SK-N-SH (cell line): Measurements from ENCODE around the gene HYAL1. TPM values are rescaled to one million over a fixed set of nuclear protein-coding genes. Genes with fewer than 3 reads are reported as not detected.

ENCODE experiments used
- CTCF ChIA-PET: fragments of 300-600, 350-600 bp; formaldehyde crosslinking; extraction: SDS; loops from one replicate; lab custom pipeline; 2021; lab: Yijun Ruan, JAX
- POLR2A ChIA-PET: fragments of 350-600 bp; sonication (Branson Sonifier 250); formaldehyde crosslinking; extraction: SDS; loops from one replicate; lab custom pipeline; 2020; ENCODE audit warnings: antibody characterized with exemption, inconsistent platforms; lab: Yijun Ruan, JAX
- DNase-seq: peaks from one replicate; pipeline ENCODE4 v3.0.0; 2012
- H2AFZ ChIP-seq: fragments of 200-600 bp; sonication (generic); 2 replicates; pipeline ENCODE4 v1.8.1; 2016; ENCODE audit warnings: antibody characterized with exemption, mild to moderate bottlenecking, low read depth
- H3F3A ChIP-seq: fragments of 200-600 bp; sonication (generic); replicated peaks from 2 replicates; pipeline ENCODE3; 2016; ENCODE audit warnings: antibody characterized with exemption, mild to moderate bottlenecking; ENCODE audit not compliant: insufficient read depth
- H3K27ac ChIP-seq, 2 experiments: fragments of 200-500 bp in 1 of 2; fragments of 200-600 bp in 1 of 2; sonication (Bioruptor generic) in 1 of 2; sonication (generic), shearing (Covaris generic) in 1 of 2; 2 replicates each; pipeline versions ENCODE4 v1.5.1 to v1.6.1; 2014 to 2016; ENCODE audit warnings: low read depth in 2 of 2, inconsistent platforms in 1 of 2, low read length in 1 of 2, mild to moderate bottlenecking in 1 of 2, mixed read lengths in 1 of 2
- H3K27me3 ChIP-seq: fragments of 200-600 bp; sonication (generic), shearing (Covaris generic); 2 replicates; pipeline ENCODE4 v1.6.1; 2016; ENCODE audit warnings: mixed run types; ENCODE audit not compliant: insufficient read depth
- H3K36me3 ChIP-seq, 2 experiments: fragments of 200-500 bp in 1 of 2; fragments of 200-600 bp in 1 of 2; sonication (Bioruptor generic) in 1 of 2; sonication (generic) in 1 of 2; replicated peaks in 1 of 2; 2 replicates each; pipeline versions ENCODE3 to v1.5.1; 2014 to 2016; ENCODE audit warnings: low read length in 1 of 2, mild to moderate bottlenecking in 1 of 2; ENCODE audit not compliant: insufficient read depth in 2 of 2, control insufficient read depth in 1 of 2
- H3K4me1 ChIP-seq, 2 experiments: fragments of 200-500 bp in 1 of 2; fragments of 200-600 bp in 1 of 2; sonication (Bioruptor generic) in 1 of 2; sonication (generic), shearing (Covaris generic) in 1 of 2; 2 replicates each; pipeline versions ENCODE4 v1.5.1 to v1.6.1; 2014 to 2016; ENCODE audit warnings: low read depth in 1 of 2, low read length in 1 of 2, mixed run types in 1 of 2; ENCODE audit not compliant: insufficient read depth in 2 of 2, control insufficient read depth in 1 of 2
- H3K4me2 ChIP-seq: fragments of 200-600 bp; sonication (generic), shearing (Covaris generic); 2 replicates; pipeline ENCODE4 v1.6.1; 2017; ENCODE audit warnings: mixed run types
- H3K4me3 ChIP-seq, 2 experiments: fragments of 200-500 bp in 1 of 2; fragments of 200-600 bp in 1 of 2; sonication (Bioruptor generic) in 1 of 2; sonication (generic), shearing (Covaris generic) in 1 of 2; 2 replicates each; pipeline versions ENCODE4 v1.5.1 to v1.8.1; 2014 to 2016; ENCODE audit warnings: low read depth in 2 of 2, inconsistent platforms in 1 of 2, low read length in 1 of 2, mild to moderate bottlenecking in 1 of 2, mixed read lengths in 1 of 2, moderate library complexity in 1 of 2
- H3K79me2 ChIP-seq: fragments of 200-600 bp; sonication (generic); 2 replicates; pipeline ENCODE4 v1.8.1; 2017; ENCODE audit warnings: mild to moderate bottlenecking; ENCODE audit not compliant: insufficient read depth
- H3K9ac ChIP-seq: fragments of 200-600 bp; sonication (generic); 2 replicates; pipeline ENCODE4 v1.6.1; 2017; ENCODE audit warnings: mixed run types
- H3K9me2 ChIP-seq: fragments of 200-600 bp; sonication (generic); 2 replicates; pipeline ENCODE4 v1.6.1; 2017; ENCODE audit warnings: mixed run types
- H3K9me3 ChIP-seq: fragments of 200-600 bp; sonication (generic); 2 replicates; pipeline ENCODE4 v1.6.1; 2017; ENCODE audit warnings: mixed run types, mild to moderate bottlenecking, moderate library complexity
- H4K20me1 ChIP-seq: fragments of 200-600 bp; sonication (generic); 2 replicates; pipeline ENCODE4 v1.6.1; 2017; ENCODE audit warnings: mild to moderate bottlenecking, mixed run types; ENCODE audit not compliant: insufficient read depth
- CHD2 ChIP-seq: fragments of 150-350 bp; IDR thresholded peaks from 2 replicates; pipeline ENCODE4 v1.6.1; 2018; ENCODE audit warnings: low read length; ENCODE audit not compliant: partially characterized antibody
- ELF1 ChIP-seq: IDR thresholded peaks from 2 replicates; pipeline ENCODE4 v1.4.0; 2012
- EP300 ChIP-seq, 2 experiments: IDR thresholded peaks; 2 replicates each; pipeline versions ENCODE4 v1.4.0 to v1.6.1; 2012; ENCODE audit warnings: borderline replicate concordance in 1 of 2, low read depth in 1 of 2, low read length in 1 of 2
- FOSL2 ChIP-seq: IDR thresholded peaks from 2 replicates; pipeline ENCODE4 v1.4.0; 2012; ENCODE audit warnings: low read depth, mild to moderate bottlenecking, moderate library complexity, borderline replicate concordance
- FOXJ3 ChIP-seq: sonication (generic); formaldehyde crosslinking; IDR thresholded peaks from 2 replicates; pipeline ENCODE4 v1.5.1; 2020; ENCODE audit warnings: mild to moderate bottlenecking, missing genetic modification reagents
- MEF2A ChIP-seq: IDR thresholded peaks from 2 replicates; pipeline ENCODE4 v1.4.0; 2012; ENCODE audit warnings: low read depth, borderline replicate concordance
- RCOR1 ChIP-seq: fragments of 150-350 bp; IDR thresholded peaks from 2 replicates; pipeline ENCODE4 v1.6.1; 2017; ENCODE audit warnings: antibody characterized with exemption, low read length
- RXRA ChIP-seq: IDR thresholded peaks from 2 replicates; pipeline ENCODE4 v1.4.0; 2012; ENCODE audit warnings: low read depth, mild to moderate bottlenecking, borderline replicate concordance
- SMC3 ChIP-seq: IDR thresholded peaks from 2 replicates; pipeline ENCODE4 v1.6.1; 2012; ENCODE audit warnings: low read depth, low read length, improper control_type of control experiment
- TEAD4 ChIP-seq: IDR thresholded peaks from 2 replicates; pipeline ENCODE4 v1.4.0; 2012; ENCODE audit warnings: mild to moderate bottlenecking, borderline replicate concordance; ENCODE audit not compliant: insufficient read depth
- YY1 ChIP-seq: IDR thresholded peaks from 2 replicates; pipeline ENCODE4 v1.4.0; 2012; ENCODE audit warnings: low read depth, mild to moderate bottlenecking
- WGBS: methylation state at CpG from one replicate; pipeline ENCODE4 v1.1.6; 2017; ENCODE audit warnings: low lambda C conversion rate; 5-methylcytosine and 5-hydroxymethylcytosine counted together
- polyA plus RNA-seq, 3 experiments: library from polyadenylated mRNA; depleted of rRNA; stranded (reverse); fragments of >200 nt; gene quantifications; 2 replicates each; pipeline ENCODE4 v1.2.3, GENCODE V29; 2012
- TF ChIP-seq, protein P1 (sequence below): IDR thresholded peaks from 2 replicates; pipeline ENCODE4 v1.4.0; 2012; ENCODE audit warnings: low read depth
- TF ChIP-seq, protein P2 (sequence below): fragments of 150-350 bp; IDR thresholded peaks from 2 replicates; pipeline ENCODE4 v1.6.1; 2017; ENCODE audit warnings: antibody characterized with exemption, low read length, low read depth, borderline replicate concordance
- TF ChIP-seq, protein P3 (sequence below): fragments of 150-350 bp; IDR thresholded peaks from 2 replicates; pipeline ENCODE4 v1.6.1; 2016; ENCODE audit warnings: mild to moderate bottlenecking, low read depth, low read length

Gene HYAL1
- polyA plus RNA-seq, 1 of the 3 experiments (the other 2 are of a cell fraction) = 0.30 TPM

DNA sequence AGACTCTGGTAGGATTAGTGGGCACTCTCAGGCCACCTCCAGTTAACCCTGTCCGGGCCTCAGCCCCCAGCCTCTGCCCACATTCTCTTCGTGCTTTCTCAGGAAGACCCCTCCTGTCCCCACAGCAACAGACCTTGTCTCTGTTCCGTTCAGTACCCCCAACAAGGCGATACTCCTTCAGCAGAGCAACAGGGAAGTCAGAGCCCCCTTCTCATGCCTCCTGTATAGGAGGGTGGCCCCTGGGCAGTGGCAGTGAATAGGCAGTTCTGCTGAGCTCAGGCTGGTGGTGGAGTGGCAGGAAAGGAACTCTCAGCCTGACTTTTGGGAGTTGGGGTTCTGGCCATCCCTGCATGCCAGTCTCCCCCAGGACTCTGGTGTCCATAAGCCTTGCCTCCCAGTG lies 33.9 kb downstream of the HYAL1 start:
- Histone ChIP-seq H4K20me1 (no peaks in the 10 kb centered on the region), H3K4me2 (no peak overlapping the region), H3K4me3 (no peak overlapping the region), H3K27me3 (0 out of 2 replicates have a peak, but pooled peaks cover 4% of the 10 kb centered on the region), H2AFZ (no peak overlapping the region), H3K9ac (no peak overlapping the region), H3K27ac (no peak overlapping the region), H3K9me3 (no peaks in the 10 kb centered on the region), H3K4me1 (peaks cover 20 to 30% of the 10 kb centered on the region in 2 experiments; a peak in 3 of 4 replicates), H3K79me2 (no peaks in the 10 kb centered on the region), H3F3A (peaks cover 23% of the 10 kb centered on the region), H3K9me2 (no peaks in the 10 kb centered on the region), H3K36me3 (no peaks in the 10 kb centered on the region)
- no peak for TF ChIP-seq FOXJ3 (CRISPR knock-in tag)
- TF ChIP-seq SMC3 = no peak
- no peak for TF ChIP-seq FOSL2
- TF ChIP-seq, protein P1, sequence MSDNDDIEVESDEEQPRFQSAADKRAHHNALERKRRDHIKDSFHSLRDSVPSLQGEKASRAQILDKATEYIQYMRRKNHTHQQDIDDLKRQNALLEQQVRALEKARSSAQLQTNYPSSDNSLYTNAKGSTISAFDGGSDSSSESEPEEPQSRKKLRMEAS = no peak
- no peak for TF ChIP-seq ELF1
- TF ChIP-seq TEAD4 = no peak
- TF ChIP-seq, protein P2, sequence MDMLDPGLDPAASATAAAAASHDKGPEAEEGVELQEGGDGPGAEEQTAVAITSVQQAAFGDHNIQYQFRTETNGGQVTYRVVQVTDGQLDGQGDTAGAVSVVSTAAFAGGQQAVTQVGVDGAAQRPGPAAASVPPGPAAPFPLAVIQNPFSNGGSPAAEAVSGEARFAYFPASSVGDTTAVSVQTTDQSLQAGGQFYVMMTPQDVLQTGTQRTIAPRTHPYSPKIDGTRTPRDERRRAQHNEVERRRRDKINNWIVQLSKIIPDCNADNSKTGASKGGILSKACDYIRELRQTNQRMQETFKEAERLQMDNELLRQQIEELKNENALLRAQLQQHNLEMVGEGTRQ = no peak
- TF ChIP-seq RCOR1 = no peak
- TF ChIP-seq EP300 (IDR thresholded peaks at IDR 0.05; ENCODE audit: borderline replicate concordance in 1 of 2, low read depth in 1 of 2, low read length in 1 of 2) = no peak
- CTCF ChIA-PET = interaction anchor here (0.8 to 12.2 kb wide), 5 partner anchors 10 to 78 kb away, joined by 4 to 206 read pairs (median 49); partner anchors contain the start of gene GNAT1
- POLR2A ChIA-PET = no interaction called here
- 82% methylated on average over 4 of the region's 4 CpGs for WGBS
- DNase-seq = no peak

DNA sequence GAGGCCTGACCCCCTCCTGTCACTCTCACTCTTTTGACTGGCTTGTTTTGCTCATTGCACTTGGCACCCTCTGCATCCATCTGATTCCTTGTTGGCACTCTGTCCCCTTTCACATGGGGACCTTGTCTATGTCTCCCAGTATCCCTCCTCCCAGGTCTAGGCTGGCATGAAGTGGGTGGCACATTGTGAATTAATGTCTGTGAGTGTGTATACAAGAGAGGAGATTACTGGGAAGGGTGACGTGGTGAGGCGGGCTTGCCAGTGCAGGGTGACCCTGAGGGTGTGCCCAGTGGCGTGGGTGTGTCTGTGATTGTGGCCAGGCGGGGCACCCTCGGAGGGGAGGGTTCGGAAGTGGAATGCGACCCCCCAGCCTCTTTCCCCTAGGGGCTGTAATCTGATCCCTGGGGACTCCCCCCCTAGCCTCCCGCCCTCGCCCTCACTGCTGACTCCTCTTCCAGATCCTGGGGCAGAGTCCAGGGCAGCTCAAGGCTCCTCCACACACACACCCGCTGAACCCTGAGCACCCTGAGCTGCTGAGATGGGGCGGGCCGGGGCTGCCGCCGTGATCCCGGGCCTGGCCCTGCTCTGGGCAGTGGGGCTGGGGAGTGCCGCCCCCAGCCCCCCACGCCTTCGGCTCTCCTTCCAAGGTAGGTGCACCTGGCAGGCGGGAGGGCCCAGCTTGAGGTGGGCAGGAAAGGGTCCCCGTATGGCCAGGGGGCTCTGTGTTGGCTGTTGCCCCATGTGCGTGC lies 34.5 kb downstream of the HYAL1 start, which contains the start of gene SEMA3B:
SEMA3B (plus strand) TSS at position 445 of the 749 bp plus-strand sequence; CDS start at position 539, 94 bp downstream.
- WGBS = 59% methylated on average over 12 of the region's 21 CpGs
- DNase-seq = no peak
- CTCF ChIA-PET = interaction anchor here (1.5 to 12.2 kb wide), 4 partner anchors 9 to 77 kb away, joined by 4 to 206 read pairs (median 60); partner anchors contain the start of gene GNAT1

More for the DNA sequence above, 34.5 kb downstream of the HYAL1 start, which contains the start of gene SEMA3B:
- Histone ChIP-seq H4K20me1 (no peaks in the 10 kb centered on the region), H2AFZ (no peak within 1 kb of the TSS), H3K79me2 (no peaks in the 10 kb centered on the region), H3K9me3 (no peaks in the 10 kb centered on the region), H3K9ac (no peak within 1 kb of the TSS), H3K4me2 (peak within 1 kb of the TSS; percentile 56; the same call in 1 of the 2 replicates), H3K36me3 (no peaks in the 10 kb centered on the region), H3K9me2 (no peaks in the 10 kb centered on the region), H3K27ac (no peak within 1 kb of the TSS), H3K4me3 (no peak within 1 kb of the TSS), H3K4me1 (peaks cover 26 to 36% of the 10 kb centered on the region in 2 experiments; a peak in 3 of 4 replicates), H3K27me3 (no peaks in the 10 kb centered on the region), H3F3A (peaks cover 23% of the 10 kb centered on the region)
- TF ChIP-seq CHD2 (no peak), RXRA (no peak), MEF2A (no peak), YY1 (no peak), TEAD4 (no peak)
- TF ChIP-seq, protein P3, sequence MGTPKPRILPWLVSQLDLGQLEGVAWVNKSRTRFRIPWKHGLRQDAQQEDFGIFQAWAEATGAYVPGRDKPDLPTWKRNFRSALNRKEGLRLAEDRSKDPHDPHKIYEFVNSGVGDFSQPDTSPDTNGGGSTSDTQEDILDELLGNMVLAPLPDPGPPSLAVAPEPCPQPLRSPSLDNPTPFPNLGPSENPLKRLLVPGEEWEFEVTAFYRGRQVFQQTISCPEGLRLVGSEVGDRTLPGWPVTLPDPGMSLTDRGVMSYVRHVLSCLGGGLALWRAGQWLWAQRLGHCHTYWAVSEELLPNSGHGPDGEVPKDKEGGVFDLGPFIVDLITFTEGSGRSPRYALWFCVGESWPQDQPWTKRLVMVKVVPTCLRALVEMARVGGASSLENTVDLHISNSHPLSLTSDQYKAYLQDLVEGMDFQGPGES = no peak
- POLR2A ChIA-PET = no interaction called here
